CD4-positive, alpha-beta T cell treated with Interleukin-21 for 1 hour (primary cell): Measurements from ENCODE around the gene NUTM2G.
"Not testable (repeated sequence)": the region's sequence is repeated elsewhere in the genome, so short reads cannot be mapped to it uniquely, and the experiment has no call there.

Experiments
- DNase-seq: peaks from one replicate; pipeline ENCODE4 v3.0.0-alpha.2; 2020

The NUTM2G gene

DNA sequence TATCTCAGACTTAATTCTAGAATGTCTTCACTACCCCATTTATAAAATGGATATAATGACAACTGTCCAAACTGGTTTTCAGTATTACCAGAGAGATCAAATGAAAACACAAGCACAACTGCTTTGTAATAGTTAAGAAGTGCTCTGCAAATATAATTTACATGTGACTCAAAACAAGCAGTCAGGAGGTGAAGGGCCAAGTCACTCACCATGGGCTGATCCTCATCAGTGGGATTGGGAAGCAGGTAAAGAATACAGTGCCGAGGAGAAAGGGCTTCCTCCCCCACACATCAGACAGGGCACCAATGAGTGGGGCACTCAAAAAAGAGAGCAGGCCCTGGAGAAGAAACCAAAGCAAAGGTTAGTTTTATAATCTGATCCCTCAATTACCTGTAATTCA lies 20.7 kb downstream of the NUTM2G start:
- DNase-seq = not testable (repeated sequence)

DNA sequence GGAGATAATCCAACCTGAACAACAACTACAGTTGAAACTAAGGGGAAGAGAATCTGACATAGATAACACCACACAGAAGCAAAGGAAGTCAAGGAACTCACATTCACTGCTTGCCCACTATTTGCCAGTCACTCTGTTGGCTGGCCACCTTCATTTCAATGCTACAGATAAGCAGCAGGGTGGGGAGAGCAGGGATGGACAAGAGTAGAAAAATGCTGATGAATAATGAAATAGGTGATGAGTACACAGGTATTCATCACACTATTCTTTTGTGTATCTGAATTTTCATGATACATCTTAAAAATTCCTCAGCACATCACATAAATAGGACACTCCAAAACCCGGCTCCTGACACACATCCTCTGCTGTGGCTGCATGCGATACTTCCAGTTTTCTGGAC lies 21.9 kb downstream of the NUTM2G start:
- DNase-seq = not testable (repeated sequence)

DNA sequence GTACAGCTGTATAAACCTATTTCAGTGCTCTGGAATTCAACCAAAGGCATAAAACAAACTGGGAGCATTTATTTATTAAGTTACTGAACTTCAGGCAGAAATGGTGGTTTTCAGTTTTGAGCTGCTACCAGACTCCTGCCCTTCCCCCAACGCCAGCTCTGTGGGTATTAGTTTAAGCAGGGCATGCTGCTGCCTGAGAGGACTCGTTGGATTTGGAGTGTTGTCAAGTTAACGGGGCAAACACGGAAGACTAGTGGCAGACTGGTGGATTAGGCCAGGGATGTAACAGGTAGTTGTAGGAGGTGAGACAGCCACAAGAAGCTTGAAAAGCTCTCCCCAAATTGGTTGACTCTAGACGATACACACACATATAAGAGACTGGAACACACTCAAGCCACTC lies 38.9 kb downstream of the NUTM2G start:
- not testable (repeated sequence) for DNase-seq

DNA sequence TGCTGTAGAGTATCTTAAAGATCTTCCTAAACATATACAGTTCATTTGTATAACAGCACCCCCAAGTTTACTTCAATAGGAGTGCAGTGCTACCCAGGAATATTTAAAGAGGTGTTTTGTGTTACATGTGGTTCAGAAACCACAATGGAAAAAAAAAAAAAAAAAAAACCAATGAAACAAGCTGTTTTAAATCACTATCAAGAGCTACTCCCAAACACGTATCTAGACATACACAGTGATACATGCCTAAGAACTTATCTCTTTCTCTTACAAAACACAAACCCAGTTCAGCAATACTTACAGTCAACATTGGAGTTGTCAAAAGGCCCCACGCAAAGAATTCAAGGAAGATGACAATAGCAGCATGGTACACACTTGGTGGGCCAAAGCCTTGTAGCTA lies 43.9 kb downstream of the NUTM2G start:
- DNase-seq = not testable (repeated sequence)

DNA sequence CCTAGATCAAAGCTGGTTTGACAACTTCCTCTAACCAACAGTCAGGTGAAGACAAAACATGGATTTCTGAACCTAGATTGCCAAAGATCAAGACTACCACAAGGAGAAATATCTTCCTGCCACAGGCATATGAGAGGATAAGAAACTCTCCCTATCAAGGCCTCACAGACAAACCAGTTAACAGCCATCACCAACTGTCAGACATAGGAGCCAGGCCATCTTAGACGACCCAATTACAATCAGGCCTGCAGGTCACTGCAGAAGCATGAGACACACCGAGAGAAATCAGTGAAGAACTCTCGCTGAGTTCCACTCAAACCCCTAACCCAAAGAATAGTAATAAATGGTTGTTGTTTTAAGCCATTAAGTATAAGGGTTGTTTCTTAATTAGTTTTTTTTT lies 45.4 kb downstream of the NUTM2G start:
- not testable (repeated sequence) for DNase-seq

DNA sequence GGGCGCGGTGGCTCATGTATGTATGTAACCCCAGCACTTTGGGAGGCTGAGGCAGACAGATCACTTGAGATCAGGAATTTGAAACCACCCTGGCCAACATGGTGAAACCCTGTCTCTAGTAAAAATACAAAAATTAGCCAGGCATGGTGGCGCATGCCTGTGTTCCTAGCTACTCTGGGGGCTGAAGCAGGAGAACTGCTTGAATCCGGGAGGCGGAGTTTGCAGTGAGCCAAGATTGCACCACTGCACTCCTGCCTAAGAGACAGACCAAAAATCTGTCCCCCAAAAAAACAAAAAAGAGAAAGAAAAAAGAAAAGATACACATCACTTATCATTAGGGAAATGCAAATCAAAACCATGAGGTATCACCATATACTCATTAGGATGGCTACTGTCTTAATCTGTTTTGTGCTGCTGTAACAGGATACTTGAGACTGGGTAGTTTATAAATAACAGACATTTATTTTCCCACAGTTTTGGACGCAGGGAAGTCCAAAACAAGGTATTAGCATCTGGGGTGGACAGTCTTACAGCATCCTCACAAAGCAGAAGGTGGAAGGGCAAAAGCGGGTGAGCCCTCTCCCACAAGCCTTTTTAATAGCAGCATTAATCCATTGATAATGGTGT lies 55.0 kb downstream of the NUTM2G start:
- not testable (repeated sequence) for DNase-seq

DNA sequence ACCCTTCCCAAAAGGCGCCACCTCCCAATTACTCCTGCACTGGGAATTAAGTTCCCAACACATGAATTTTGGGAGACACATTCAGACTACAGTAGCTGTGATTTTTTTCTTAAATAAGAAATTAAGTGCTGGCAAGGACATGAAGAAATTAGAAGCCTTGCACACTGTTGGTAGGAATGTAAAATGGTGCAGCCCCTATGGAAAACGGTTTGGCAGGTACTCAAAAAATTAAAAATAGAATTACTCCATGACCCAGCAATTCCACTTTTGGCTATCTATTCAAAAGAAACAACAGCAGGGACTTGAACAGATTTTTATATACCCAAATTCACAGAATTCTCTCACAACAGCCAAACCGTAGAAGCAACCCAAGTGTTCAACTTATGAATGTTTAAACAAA lies 55.5 kb downstream of the NUTM2G start:
- not testable (repeated sequence) for DNase-seq

DNA sequence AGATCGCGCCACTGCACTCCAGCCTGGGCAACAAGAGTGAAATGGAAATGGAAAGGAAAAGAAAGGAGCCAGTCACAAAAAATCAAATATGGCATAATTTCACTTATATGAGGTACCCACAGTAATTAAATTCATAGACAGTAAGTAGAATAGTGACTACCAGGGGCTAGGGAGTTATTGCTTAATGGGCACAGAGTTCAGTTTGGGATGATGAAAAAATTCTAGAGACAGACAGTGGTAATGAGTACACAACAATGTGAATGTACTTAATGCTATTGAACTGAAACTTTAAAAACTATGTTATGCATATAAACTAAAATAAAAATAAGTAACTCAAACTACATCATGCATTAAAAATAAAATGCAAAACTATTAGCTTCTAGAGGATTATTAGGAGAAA lies 56.2 kb downstream of the NUTM2G start:
- not testable (repeated sequence) for DNase-seq
